ENCODE data around the gene MDGA2.

Gene MDGA2

GRCh38 chr14:47619392-47619791 lies 56.0 kb downstream of the MDGA2 start:
- no peak for DNase-seq

GRCh38 chr14:47606566-47606965 lies 68.8 kb downstream of the MDGA2 start:
- DNase-seq, result no peak

GRCh38 chr14:47596860-47597259 lies 78.5 kb downstream of the MDGA2 start:
- no peak for DNase-seq

- DNase-seq, result no peak
Measured at GRCh38 chr14:47596232-47596631, 79.2 kb downstream of the MDGA2 start.

- DNase-seq, result no peak
Measured at GRCh38 chr14:47595552-47595951, 79.9 kb downstream of the MDGA2 start.

- DNase-seq, result no peak
Measured at GRCh38 chr14:47590767-47591495, 84.5 kb downstream of the MDGA2 start.

GRCh38 chr14:47585447-47585846 lies 90.0 kb downstream of the MDGA2 start:
- no peak for DNase-seq

GRCh38 chr14:47567273-47567672 lies 108.1 kb downstream of the MDGA2 start:
- DNase-seq, result no peak

- DNase-seq, result no peak
Measured at GRCh38 chr14:47557894-47558293, 117.5 kb downstream of the MDGA2 start.

GRCh38 chr14:47555333-47555732 lies 120.1 kb downstream of the MDGA2 start:
- DNase-seq, result no peak

GRCh38 chr14:47549886-47550285 lies 125.5 kb downstream of the MDGA2 start:
- DNase-seq, result no peak

GRCh38 chr14:47543459-47543858 lies 131.9 kb downstream of the MDGA2 start:
- no peak for DNase-seq

- no peak for DNase-seq
Measured at GRCh38 chr14:47541662-47542061, 133.7 kb downstream of the MDGA2 start.

GRCh38 chr14:47539031-47539461 lies 136.4 kb downstream of the MDGA2 start:
- DNase-seq, result peak in 1 of 4 experiments; percentile 14

GRCh38 chr14:47536341-47536740 lies 139.1 kb downstream of the MDGA2 start:
- no peak for DNase-seq

- no peak for DNase-seq
Measured at GRCh38 chr14:47526591-47527244, 148.7 kb downstream of the MDGA2 start.

GRCh38 chr14:47524524-47524923 lies 150.9 kb downstream of the MDGA2 start:
- no peak for DNase-seq

GRCh38 chr14:47520382-47520781 lies 155.0 kb downstream of the MDGA2 start:
- DNase-seq, result no peak

- DNase-seq, result no peak
Measured at GRCh38 chr14:47511829-47512228, 163.6 kb downstream of the MDGA2 start.

- no peak for DNase-seq
Measured at GRCh38 chr14:47509957-47510356, 165.4 kb downstream of the MDGA2 start.

- no peak for DNase-seq
Measured at GRCh38 chr14:47507861-47508260, 167.5 kb downstream of the MDGA2 start.

GRCh38 chr14:47500369-47500768 lies 175.0 kb downstream of the MDGA2 start:
- no peak for DNase-seq

- DNase-seq, result no peak
Measured at GRCh38 chr14:47490766-47491165, 184.6 kb downstream of the MDGA2 start.

GRCh38 chr14:47490353-47490752 lies 185.1 kb downstream of the MDGA2 start:
- no peak for DNase-seq

Data from suppressor macrophage (primary cell).